IMR-90 (cell line): Measurements from ENCODE around the gene RNF166. TPM values are rescaled to one million over a fixed set of nuclear protein-coding genes. Genes with fewer than 3 reads are reported as not detected.

ENCODE experiments used
- ATAC-seq: fragments of 200-7000 bp; cut with Tn5 transposase; 2 replicates; pipeline ENCODE4 v1.9.1; 2020; ENCODE audit warnings: low read depth, mild to moderate bottlenecking, moderate library complexity
- BruUV-seq: library from RNA; stranded (reverse); fragments of 400-500 nt; replicated peaks from 2 replicates; lab custom pipeline; 2021; lab: Mats Ljungman, UMichigan
- CTCF ChIA-PET: fragments of 300-600 bp; formaldehyde crosslinking; extraction: SDS; loops from one replicate; lab custom pipeline; 2021; ENCODE audit warnings: antibody characterized with exemption; lab: Yijun Ruan, JAX
- POLR2A ChIA-PET: fragments of 300-600 bp; sonication (Branson Sonifier 250); formaldehyde crosslinking; loops from one replicate; lab custom pipeline; 2022; ENCODE audit warnings: antibody characterized with exemption; ENCODE audit not compliant: unreplicated experiment; lab: Charles Lee
- DNase-seq: peaks from one replicate; pipeline ENCODE4 v3.0.0; 2013
- H2AFZ ChIP-seq: replicated peaks from 2 replicates; pipeline ENCODE3; 2013; ENCODE audit warnings: low read length, mild to moderate bottlenecking; ENCODE audit not compliant: poor library complexity
- H2AK5ac ChIP-seq: 2 replicates; pipeline ENCODE4 v1.6.1; 2013; ENCODE audit warnings: low read depth, low read length, inconsistent platforms
- H2AK9ac ChIP-seq: replicated peaks from 2 replicates; pipeline ENCODE3; 2013; ENCODE audit warnings: mild to moderate bottlenecking, low read depth, low read length, moderate library complexity; ENCODE audit not compliant: poor library complexity
- H2BK120ac ChIP-seq: 2 replicates; pipeline ENCODE4 v1.6.1; 2013; ENCODE audit warnings: low read depth, low read length, inconsistent platforms
- H2BK15ac ChIP-seq: 3 replicates; pipeline ENCODE4 v1.6.1; 2013; ENCODE audit warnings: low read depth, low read length, inconsistent platforms
- H2BK20ac ChIP-seq: 2 replicates; pipeline ENCODE4 v1.6.1; 2013; ENCODE audit warnings: low read depth, mild to moderate bottlenecking, inconsistent platforms, low read length, moderate library complexity
- H2BK5ac ChIP-seq: 2 replicates; pipeline ENCODE4 v1.6.1; 2013; ENCODE audit warnings: mild to moderate bottlenecking, low read depth, low read length, inconsistent platforms; ENCODE audit not compliant: poor library complexity, severe bottlenecking
- H3K14ac ChIP-seq: replicated peaks from 2 replicates; pipeline ENCODE4 v1.6.1; 2013; ENCODE audit warnings: low read depth, low read length, inconsistent platforms
- H3K18ac ChIP-seq: 2 replicates; pipeline ENCODE4 v1.6.1; 2013; ENCODE audit warnings: low read depth, low read length, control low read depth
- H3K23ac ChIP-seq: 2 replicates; pipeline ENCODE4 v1.6.1; 2013; ENCODE audit warnings: low read depth, low read length, inconsistent platforms
- H3K27ac ChIP-seq: 2 replicates; pipeline ENCODE4 v1.5.1; 2013; ENCODE audit warnings: mild to moderate bottlenecking, control low read depth, low read length; ENCODE audit not compliant: insufficient read depth
- H3K27me3 ChIP-seq: 2 replicates; pipeline ENCODE4 v1.6.1; 2013; ENCODE audit warnings: low read length; ENCODE audit not compliant: control insufficient read depth, insufficient read depth
- H3K36me3 ChIP-seq: 2 replicates; pipeline ENCODE4 v1.6.1; 2013; ENCODE audit warnings: low read length, mixed read lengths; ENCODE audit not compliant: control insufficient read depth, insufficient read depth
- H3K4ac ChIP-seq: 2 replicates; pipeline ENCODE4 v1.6.1; 2013; ENCODE audit warnings: low read depth, low read length, inconsistent platforms
- H3K4me1 ChIP-seq: 2 replicates; pipeline ENCODE4 v1.6.1; 2013; ENCODE audit warnings: low read length, mixed read lengths; ENCODE audit not compliant: control insufficient read depth, insufficient read depth
- H3K4me2 ChIP-seq: 2 replicates; pipeline ENCODE4 v1.6.1; 2013; ENCODE audit warnings: low read depth, mild to moderate bottlenecking, control low read depth, low read length, moderate library complexity
- H3K4me3 ChIP-seq: 2 replicates; pipeline ENCODE4 v1.5.1; 2013; ENCODE audit warnings: low read depth, mild to moderate bottlenecking, control low read depth, low read length, moderate library complexity; ENCODE audit not compliant: insufficient read depth
- H3K56ac ChIP-seq: 2 replicates; pipeline ENCODE4 v1.6.1; 2013; ENCODE audit warnings: low read length, inconsistent platforms; ENCODE audit not compliant: insufficient read depth; ENCODE audit errors: extremely low read depth
- H3K79me1 ChIP-seq, 2 experiments: 2 replicates each; pipeline ENCODE4 v1.6.1; 2013; ENCODE audit warnings: low read length in 2 of 2, inconsistent platforms in 1 of 2, low read depth in 1 of 2
- H3K9ac ChIP-seq: 2 replicates; pipeline ENCODE4 v1.6.1; 2013; ENCODE audit warnings: low read depth, low read length, control low read depth
- H3K9me1 ChIP-seq: 2 replicates; pipeline ENCODE4 v1.6.1; 2013; ENCODE audit warnings: low read length, inconsistent platforms; ENCODE audit not compliant: insufficient read depth
- H3K9me3 ChIP-seq: 2 replicates; pipeline ENCODE4 v1.6.1; 2013; ENCODE audit warnings: low read length; ENCODE audit not compliant: control insufficient read depth, insufficient read depth
- H4K20me1 ChIP-seq: 2 replicates; pipeline ENCODE4 v1.6.1; 2013; ENCODE audit warnings: low read length, inconsistent platforms; ENCODE audit not compliant: insufficient read depth
- H4K5ac ChIP-seq: 2 replicates; pipeline ENCODE4 v1.6.1; 2013; ENCODE audit warnings: mild to moderate bottlenecking, low read depth, low read length, control low read depth
- H4K8ac ChIP-seq, 2 experiments: 2 replicates each; pipeline ENCODE4 v1.6.1; 2013; ENCODE audit warnings: low read depth in 2 of 2, low read length in 2 of 2, control low read depth in 1 of 2, inconsistent platforms in 1 of 2
- H4K91ac ChIP-seq: 2 replicates; pipeline ENCODE4 v1.6.1; 2013; ENCODE audit warnings: low read depth, low read length, inconsistent platforms; ENCODE audit not compliant: insufficient read depth
- BHLHE40 ChIP-seq: fragments of 150-350 bp; IDR thresholded peaks from 2 replicates; pipeline ENCODE4 v1.6.1; 2016; ENCODE audit warnings: mild to moderate bottlenecking, low read depth, low read length
- FOS ChIP-seq: fragments of 150-350 bp; IDR thresholded peaks from 2 replicates; pipeline ENCODE4 v1.6.1; 2016; ENCODE audit warnings: low read depth, low read length
- MAFK ChIP-seq: IDR thresholded peaks from 2 replicates; pipeline ENCODE4 v1.6.1; 2012; ENCODE audit warnings: low read depth, low read length, improper control_type of control experiment
- MAZ ChIP-seq: IDR thresholded peaks from 2 replicates; pipeline ENCODE4 v1.6.1; 2012; ENCODE audit warnings: low read depth, mild to moderate bottlenecking, low read length, improper control_type of control experiment, moderate library complexity, borderline replicate concordance
- MXI1 ChIP-seq: IDR thresholded peaks from 2 replicates; pipeline ENCODE4 v1.6.1; 2012; ENCODE audit warnings: low read depth, mild to moderate bottlenecking, low read length, moderate library complexity, borderline replicate concordance
- NFE2L2 ChIP-seq: fragments of 150-350 bp; IDR thresholded peaks from 2 replicates; pipeline ENCODE4 v1.6.1; 2016; ENCODE audit warnings: low read depth, mild to moderate bottlenecking, low read length
- POLR2A ChIP-seq: IDR thresholded peaks from 2 replicates; pipeline ENCODE4 v1.6.1; 2012; ENCODE audit warnings: mild to moderate bottlenecking, low read depth, low read length
- RAD21 ChIP-seq: IDR thresholded peaks from 2 replicates; pipeline ENCODE4 v1.6.1; 2012; ENCODE audit warnings: low read length, improper control_type of control experiment
- RCOR1 ChIP-seq: IDR thresholded peaks from 2 replicates; pipeline ENCODE4 v1.6.1; 2012; ENCODE audit warnings: mild to moderate bottlenecking, low read length, improper control_type of control experiment; ENCODE audit not compliant: insufficient replicate concordance
- RFX5 ChIP-seq: IDR thresholded peaks from 2 replicates; pipeline ENCODE4 v1.8.0; 2012; ENCODE audit warnings: low read depth, mild to moderate bottlenecking, low read length, moderate library complexity
- WGBS, 2 experiments: methylation state at CpG; one replicate each; pipeline versions ENCODE4 v1.1.5 to v1.1.7; 2013; ENCODE audit warnings: missing lambda C conversion rate in 2 of 2; ENCODE audit not compliant: insufficient read length in 1 of 2; ENCODE audit errors: extremely low coverage in 2 of 2; 5-methylcytosine and 5-hydroxymethylcytosine counted together
- dilution Hi-C: fragments of 300-500 bp; cut with HindIII; formaldehyde crosslinking; loops from one replicate; pipeline ENCODE4 v1.14.3; 2018; ENCODE audit warnings: low sequenced_read_pairs; ENCODE audit not compliant: unreplicated experiment
- in situ Hi-C: fragments of 300-500 bp; cut with MboI; formaldehyde crosslinking; loops from 3 replicates; pipeline ENCODE4 v1.14.3; 2019; ENCODE audit warnings: low sequenced_read_pairs, inconsistent platforms, mixed read lengths
- intact Hi-C: fragments of 100-400 bp; cut with micrococcal nuclease; formaldehyde crosslinking; loops from 2 replicates; pipeline ENCODE4 v1.10.0; 2022
- polyA plus RNA-seq, 3 experiments: library from polyadenylated mRNA; depleted of rRNA; stranded (reverse); fragments of >200 nt; gene quantifications; 2 replicates each; pipeline ENCODE4 v1.2.3, GENCODE V29; 2012; ENCODE audit warnings: low replicate concordance in 1 of 3
- total RNA-seq: library from RNA; depleted of rRNA; stranded (reverse); fragments of >200 nt; gene quantifications from 2 replicates; pipeline ENCODE4 v1.2.3, GENCODE V29; 2012
- TF ChIP-seq, protein P1 (sequence below): conservative IDR thresholded peaks from 2 replicates; pipeline ENCODE4 v1.5.1; 2012; ENCODE audit warnings: mild to moderate bottlenecking, low read depth, low read length, improper control_type of control experiment
- TF ChIP-seq, protein P2 (sequence below): fragments of 150-350 bp; IDR thresholded peaks from 2 replicates; pipeline ENCODE4 v1.6.1; 2017; ENCODE audit warnings: mild to moderate bottlenecking, antibody characterized with exemption, low read length, low read depth
- TF ChIP-seq, protein P3 (sequence below): fragments of 150-350 bp; IDR thresholded peaks from 2 replicates; pipeline ENCODE4 v1.6.1; 2016; ENCODE audit warnings: low read depth, mild to moderate bottlenecking, low read length, moderate library complexity, borderline replicate concordance

Gene RNF166
- total and polyA plus RNA-seq, 2 of the 4 experiments (the other 2 are of a cell fraction) = 8.1 to 17.4 TPM

DNA sequence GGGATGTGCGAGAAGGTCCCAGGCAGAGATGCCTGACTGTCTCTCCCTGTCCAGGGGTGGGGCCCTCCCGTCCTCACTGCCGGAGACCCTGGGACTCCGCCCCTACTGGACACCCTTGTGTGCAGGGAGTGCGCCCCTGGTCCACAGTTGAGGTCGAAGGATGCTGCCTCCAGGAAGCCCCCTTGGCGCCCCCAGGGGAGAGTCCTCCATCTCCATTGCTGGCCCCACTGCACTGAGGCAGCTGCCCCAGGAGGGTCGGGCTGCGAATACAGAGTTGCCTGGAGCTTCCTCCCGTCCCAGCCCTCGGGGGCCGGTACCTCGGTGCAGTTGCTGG is 26.7 kb upstream of the RNF166 start:
- intact Hi-C loops = no loop called here
- Histone ChIP-seq H3K27ac (no peak overlapping the region), H3K9me3 (no peaks in the 10 kb centered on the region)

More for the DNA sequence above, 26.7 kb upstream of the RNF166 start:
- DNase-seq (no peak), ATAC-seq (no peak)
- H3K4me1 ChIP-seq = no peaks in the 10 kb centered on the region
- H2BK15ac ChIP-seq = no peak overlapping the region
- no peak overlapping the region for H2BK5ac ChIP-seq
- no peak overlapping the region for H3K4me3 ChIP-seq
- H3K14ac ChIP-seq = no peak overlapping the region
- H3K9me1 ChIP-seq = no peaks in the 10 kb centered on the region; the same call in 1 of the 2 replicates
- no peak overlapping the region for H4K8ac ChIP-seq
- no peak overlapping the region for H3K9ac ChIP-seq
- ChIA-PET CTCF (no interaction called here), POLR2A (no interaction called here)
- in situ Hi-C loops (no loop called here), dilution Hi-C loops (no loop called here)
- H2AK5ac ChIP-seq = no peak overlapping the region
- no peak overlapping the region for H4K91ac ChIP-seq
- no peak overlapping the region for H4K5ac ChIP-seq
- no peak overlapping the region for H2BK20ac ChIP-seq
- no peak overlapping the region for H2AFZ ChIP-seq
- H3K18ac ChIP-seq = no peak overlapping the region
- TF ChIP-seq POLR2A (no peak), MXI1 (no peak), MAZ (no peak), RCOR1 (no peak), RFX5 (no peak), MAFK (no peak), FOS (no peak), NFE2L2 (no peak), BHLHE40 (no peak), RAD21 (no peak)
- TF ChIP-seq, protein P1, sequence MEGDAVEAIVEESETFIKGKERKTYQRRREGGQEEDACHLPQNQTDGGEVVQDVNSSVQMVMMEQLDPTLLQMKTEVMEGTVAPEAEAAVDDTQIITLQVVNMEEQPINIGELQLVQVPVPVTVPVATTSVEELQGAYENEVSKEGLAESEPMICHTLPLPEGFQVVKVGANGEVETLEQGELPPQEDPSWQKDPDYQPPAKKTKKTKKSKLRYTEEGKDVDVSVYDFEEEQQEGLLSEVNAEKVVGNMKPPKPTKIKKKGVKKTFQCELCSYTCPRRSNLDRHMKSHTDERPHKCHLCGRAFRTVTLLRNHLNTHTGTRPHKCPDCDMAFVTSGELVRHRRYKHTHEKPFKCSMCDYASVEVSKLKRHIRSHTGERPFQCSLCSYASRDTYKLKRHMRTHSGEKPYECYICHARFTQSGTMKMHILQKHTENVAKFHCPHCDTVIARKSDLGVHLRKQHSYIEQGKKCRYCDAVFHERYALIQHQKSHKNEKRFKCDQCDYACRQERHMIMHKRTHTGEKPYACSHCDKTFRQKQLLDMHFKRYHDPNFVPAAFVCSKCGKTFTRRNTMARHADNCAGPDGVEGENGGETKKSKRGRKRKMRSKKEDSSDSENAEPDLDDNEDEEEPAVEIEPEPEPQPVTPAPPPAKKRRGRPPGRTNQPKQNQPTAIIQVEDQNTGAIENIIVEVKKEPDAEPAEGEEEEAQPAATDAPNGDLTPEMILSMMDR = no peak
- TF ChIP-seq, protein P2, sequence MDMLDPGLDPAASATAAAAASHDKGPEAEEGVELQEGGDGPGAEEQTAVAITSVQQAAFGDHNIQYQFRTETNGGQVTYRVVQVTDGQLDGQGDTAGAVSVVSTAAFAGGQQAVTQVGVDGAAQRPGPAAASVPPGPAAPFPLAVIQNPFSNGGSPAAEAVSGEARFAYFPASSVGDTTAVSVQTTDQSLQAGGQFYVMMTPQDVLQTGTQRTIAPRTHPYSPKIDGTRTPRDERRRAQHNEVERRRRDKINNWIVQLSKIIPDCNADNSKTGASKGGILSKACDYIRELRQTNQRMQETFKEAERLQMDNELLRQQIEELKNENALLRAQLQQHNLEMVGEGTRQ = no peak
- TF ChIP-seq, protein P3, sequence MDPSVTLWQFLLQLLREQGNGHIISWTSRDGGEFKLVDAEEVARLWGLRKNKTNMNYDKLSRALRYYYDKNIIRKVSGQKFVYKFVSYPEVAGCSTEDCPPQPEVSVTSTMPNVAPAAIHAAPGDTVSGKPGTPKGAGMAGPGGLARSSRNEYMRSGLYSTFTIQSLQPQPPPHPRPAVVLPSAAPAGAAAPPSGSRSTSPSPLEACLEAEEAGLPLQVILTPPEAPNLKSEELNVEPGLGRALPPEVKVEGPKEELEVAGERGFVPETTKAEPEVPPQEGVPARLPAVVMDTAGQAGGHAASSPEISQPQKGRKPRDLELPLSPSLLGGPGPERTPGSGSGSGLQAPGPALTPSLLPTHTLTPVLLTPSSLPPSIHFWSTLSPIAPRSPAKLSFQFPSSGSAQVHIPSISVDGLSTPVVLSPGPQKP = no peak
- no peak overlapping the region for H3K23ac ChIP-seq
- H3K56ac ChIP-seq = no peak overlapping the region
- no peak overlapping the region for H2AK9ac ChIP-seq
- peaks cover 64% of the 10 kb centered on the region for H3K36me3 ChIP-seq
- H3K27me3 ChIP-seq = no peaks in the 10 kb centered on the region
- H2BK120ac ChIP-seq = no peak overlapping the region
- peaks cover 52% of the 10 kb centered on the region for H4K20me1 ChIP-seq
- no peak overlapping the region for H3K4ac ChIP-seq
- BruUV-seq = no TSS peak
- H3K79me1 ChIP-seq = peaks cover 0 to 50% of the 10 kb centered on the region in 2 experiments; a peak in 3 of 4 replicates
- H3K4me2 ChIP-seq = no peak overlapping the region
- WGBS, 2 experiments = 98% methylated on average over 7 of the region's 13 CpGs; no CpG with 5 or more reads in 1 of the 2 experiments
